Endothelial cell of umbilical vein (primary cell): Measurements from ENCODE around the gene CIITA.

Source experiments
- GATA2 ChIP-seq: IDR thresholded peaks from 2 replicates; pipeline ENCODE4 v1.7.0; 2011; ENCODE audit warnings: low read depth, mild to moderate bottlenecking, moderate library complexity, mixed read lengths, low read length; ENCODE audit not compliant: insufficient read length, insufficient read depth
- JUN ChIP-seq: IDR thresholded peaks from 2 replicates; pipeline ENCODE4 v1.6.1; 2011; ENCODE audit warnings: borderline replicate concordance, low read depth; ENCODE audit not compliant: insufficient read length, insufficient read depth
- MYC ChIP-seq: IDR thresholded peaks from one replicate; pipeline ENCODE4 v1.6.1; 2011; ENCODE audit warnings: mild to moderate bottlenecking, low read depth, low read length
- POLR2A ChIP-seq: IDR thresholded peaks from 2 replicates; pipeline ENCODE4 v1.6.1; 2012; ENCODE audit warnings: low read depth, mild to moderate bottlenecking, control low read depth, low read length
- TF ChIP-seq, protein P1 (sequence below), 2 donors: IDR thresholded peaks; 1 replicate in 1 of 2; 2 replicates in 1 of 2; pipeline ENCODE4 v1.5.1; 2011; ENCODE audit warnings: low read length in 2 of 2, mild to moderate bottlenecking in 2 of 2, moderate library complexity in 2 of 2, control low read depth in 1 of 2, inconsistent platforms in 1 of 2, low read depth in 1 of 2; ENCODE audit not compliant: insufficient read depth in 1 of 2; ENCODE audit errors: extremely low read depth in 1 of 2

DNA sequence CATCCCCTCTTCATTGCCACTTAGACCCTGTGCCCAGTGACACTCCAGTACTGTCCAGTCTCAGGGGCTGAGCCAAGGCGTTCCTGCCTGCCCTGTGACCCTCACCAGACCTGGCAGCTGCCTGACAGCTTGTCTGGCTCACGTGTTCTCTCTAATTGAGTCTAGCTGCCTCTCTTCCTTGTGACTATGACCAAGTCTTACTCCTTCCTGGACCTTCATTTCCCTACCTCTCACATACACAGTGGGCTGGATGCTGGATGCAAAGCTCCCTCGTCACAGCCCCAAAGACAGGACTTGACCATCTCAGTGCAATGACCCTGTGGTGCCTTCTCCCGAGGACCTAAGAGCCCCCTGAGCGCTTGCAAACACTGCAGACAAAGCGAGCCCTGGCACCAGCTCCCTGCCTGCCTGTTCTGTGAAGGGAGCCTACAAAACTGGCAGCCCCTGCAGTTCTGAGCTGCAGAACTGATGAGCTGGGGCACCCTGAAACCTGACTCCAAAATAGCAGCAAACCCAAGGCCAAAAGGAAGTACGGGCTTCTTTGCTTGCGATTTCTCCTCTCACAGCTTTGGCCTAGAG, 63.6 kb downstream of the CIITA start:
- no peak for TF ChIP-seq POLR2A
- TF ChIP-seq JUN, result no peak
- TF ChIP-seq, protein P1, sequence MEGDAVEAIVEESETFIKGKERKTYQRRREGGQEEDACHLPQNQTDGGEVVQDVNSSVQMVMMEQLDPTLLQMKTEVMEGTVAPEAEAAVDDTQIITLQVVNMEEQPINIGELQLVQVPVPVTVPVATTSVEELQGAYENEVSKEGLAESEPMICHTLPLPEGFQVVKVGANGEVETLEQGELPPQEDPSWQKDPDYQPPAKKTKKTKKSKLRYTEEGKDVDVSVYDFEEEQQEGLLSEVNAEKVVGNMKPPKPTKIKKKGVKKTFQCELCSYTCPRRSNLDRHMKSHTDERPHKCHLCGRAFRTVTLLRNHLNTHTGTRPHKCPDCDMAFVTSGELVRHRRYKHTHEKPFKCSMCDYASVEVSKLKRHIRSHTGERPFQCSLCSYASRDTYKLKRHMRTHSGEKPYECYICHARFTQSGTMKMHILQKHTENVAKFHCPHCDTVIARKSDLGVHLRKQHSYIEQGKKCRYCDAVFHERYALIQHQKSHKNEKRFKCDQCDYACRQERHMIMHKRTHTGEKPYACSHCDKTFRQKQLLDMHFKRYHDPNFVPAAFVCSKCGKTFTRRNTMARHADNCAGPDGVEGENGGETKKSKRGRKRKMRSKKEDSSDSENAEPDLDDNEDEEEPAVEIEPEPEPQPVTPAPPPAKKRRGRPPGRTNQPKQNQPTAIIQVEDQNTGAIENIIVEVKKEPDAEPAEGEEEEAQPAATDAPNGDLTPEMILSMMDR (IDR thresholded peaks at IDR 0.05; ENCODE audit: extremely low read depth in 1 of 2, insufficient read depth in 1 of 2, low read depth in 1 of 2, low read length in 2 of 2), result no peak
- no peak for TF ChIP-seq MYC
- TF ChIP-seq GATA2, result no peak
